HG03571 (cell line): ENCODE data around the gene GOLGA5.
"Not testable (repeated sequence)": the region's sequence is repeated elsewhere in the genome, so short reads cannot be mapped to it uniquely, and the experiment has no call there.

Experiments used
- ATAC-seq: cut with Tn5 transposase; IDR thresholded peaks from one replicate; pipeline ENCODE4 v1.9.1; 2021; ENCODE audit not compliant: unreplicated experiment

The GOLGA5 gene

GRCh38 chr14:92775292-92775691 is 18.8 kb upstream of the GOLGA5 start:
- ATAC-seq, result peak; percentile 93

- ATAC-seq, result not testable (repeated sequence)
These were observed 15.1 kb upstream of the GOLGA5 start for GRCh38 chr14:92778868-92779565.

GRCh38 chr14:92780444-92781232 is 13.5 kb upstream of the GOLGA5 start:
- no peak for ATAC-seq

GRCh38 chr14:92781350-92781749 is 12.8 kb upstream of the GOLGA5 start:
- ATAC-seq, result no peak

GRCh38 chr14:92783813-92784431 is 10.2 kb upstream of the GOLGA5 start:
- ATAC-seq, result no peak

GRCh38 chr14:92785667-92786426 is 8.3 kb upstream of the GOLGA5 start:
- ATAC-seq, result no peak

- no peak for ATAC-seq
These were observed 7.7 kb upstream of the GOLGA5 start for GRCh38 chr14:92786427-92786756.

GRCh38 chr14:92787554-92787953 is 6.6 kb upstream of the GOLGA5 start:
- no peak for ATAC-seq

GRCh38 chr14:92789457-92790089 is 4.5 kb upstream of the GOLGA5 start:
- ATAC-seq, result no peak

GRCh38 chr14:92792885-92793284 is 1.2 kb upstream of the GOLGA5 start:
- ATAC-seq, result no peak

- no peak for ATAC-seq
These were observed 439 bp downstream of the GOLGA5 start for GRCh38 chr14:92794547-92794941.

GRCh38 chr14:92794961-92795360 is 856 bp downstream of the GOLGA5 start:
- no peak for ATAC-seq

- ATAC-seq, result no peak
These were observed 4.0 kb downstream of the GOLGA5 start for GRCh38 chr14:92797935-92798653.

- ATAC-seq, result no peak
These were observed 4.7 kb downstream of the GOLGA5 start for GRCh38 chr14:92798811-92799210.

GRCh38 chr14:92800012-92800411 is 5.9 kb downstream of the GOLGA5 start:
- no peak for ATAC-seq

- ATAC-seq, result no peak
These were observed 6.4 kb downstream of the GOLGA5 start for GRCh38 chr14:92800525-92800924.

GRCh38 chr14:92801917-92802316 is 7.8 kb downstream of the GOLGA5 start:
- ATAC-seq, result no peak

GRCh38 chr14:92802678-92803077 is 8.6 kb downstream of the GOLGA5 start:
- ATAC-seq, result no peak

- ATAC-seq, result no peak
These were observed 19.1 kb downstream of the GOLGA5 start for GRCh38 chr14:92813201-92813600.

GRCh38 chr14:92819011-92819597 is 25.0 kb downstream of the GOLGA5 start:
- no peak for ATAC-seq
